H9 (cell line): ENCODE data around the gene SMIM1. TPM values are rescaled to one million over a fixed set of nuclear protein-coding genes. Genes with fewer than 3 reads are reported as not detected.

Experiments
- DNase-seq: peaks from one replicate; pipeline ENCODE4 v3.0.0-alpha.2; 2017
- H2AFZ ChIP-seq: one replicate; pipeline ENCODE4 v1.6.1; 2013; ENCODE audit warnings: mild to moderate bottlenecking, low read length, control low read depth, moderate library complexity
- H2AK5ac ChIP-seq: 2 replicates; pipeline ENCODE4 v1.6.1; 2013; ENCODE audit warnings: low read length, control low read depth, mixed read lengths; ENCODE audit not compliant: insufficient read length
- H2BK120ac ChIP-seq: one replicate; pipeline ENCODE4 v1.6.1; 2013; ENCODE audit warnings: low read depth, mild to moderate bottlenecking, low read length, control low read depth, inconsistent platforms; ENCODE audit not compliant: poor library complexity, severe bottlenecking
- H2BK12ac ChIP-seq: 2 replicates; pipeline ENCODE4 v1.6.1; 2013; ENCODE audit warnings: low read length, control low read depth, mixed read lengths, low read depth; ENCODE audit not compliant: insufficient read length
- H2BK15ac ChIP-seq: 2 replicates; pipeline ENCODE4 v1.6.1; 2013; ENCODE audit warnings: low read depth, low read length, control low read depth
- H2BK20ac ChIP-seq: one replicate; pipeline ENCODE4 v1.6.1; 2013; ENCODE audit warnings: low read depth, mild to moderate bottlenecking, low read length, control low read depth, inconsistent platforms; ENCODE audit not compliant: poor library complexity, severe bottlenecking
- H2BK5ac ChIP-seq: 2 replicates; pipeline ENCODE4 v1.6.1; 2013; ENCODE audit warnings: low read length, control low read depth, mixed read lengths; ENCODE audit not compliant: insufficient read length
- H3K14ac ChIP-seq: 2 replicates; pipeline ENCODE4 v1.6.1; 2013; ENCODE audit warnings: low read length, control low read depth; ENCODE audit not compliant: insufficient read depth
- H3K18ac ChIP-seq: 2 replicates; pipeline ENCODE4 v1.6.1; 2013; ENCODE audit warnings: low read depth, mild to moderate bottlenecking, mixed read lengths, low read length, control low read depth; ENCODE audit not compliant: insufficient read length
- H3K23ac ChIP-seq: 2 replicates; pipeline ENCODE4 v1.6.1; 2013; ENCODE audit warnings: low read length, control low read depth, mixed read lengths, low read depth; ENCODE audit not compliant: insufficient read length
- H3K23me2 ChIP-seq: 2 replicates; pipeline ENCODE4 v1.6.1; 2013; ENCODE audit warnings: low read depth, mild to moderate bottlenecking, mixed read lengths, low read length, control low read depth; ENCODE audit not compliant: insufficient read length, poor library complexity, severe bottlenecking
- H3K27ac ChIP-seq: 2 replicates; pipeline ENCODE4 v1.5.1; 2013; ENCODE audit warnings: low read length, control low read depth, mixed read lengths, low read depth; ENCODE audit not compliant: insufficient read length
- H3K27me3 ChIP-seq: 2 replicates; pipeline ENCODE4 v1.6.1; 2013; ENCODE audit warnings: low read length, control low read depth, inconsistent platforms; ENCODE audit not compliant: insufficient read depth
- H3K4ac ChIP-seq: 2 replicates; pipeline ENCODE4 v1.6.1; 2013; ENCODE audit warnings: low read depth, mild to moderate bottlenecking, control low read depth, inconsistent platforms, low read length, moderate library complexity
- H3K4me1 ChIP-seq: 2 replicates; pipeline ENCODE4 v1.6.1; 2013; ENCODE audit warnings: low read length, control low read depth, inconsistent platforms; ENCODE audit not compliant: insufficient read depth
- H3K4me2 ChIP-seq: 2 replicates; pipeline ENCODE4 v1.6.1; 2013; ENCODE audit warnings: low read length, control low read depth, mixed read lengths; ENCODE audit not compliant: insufficient read length, insufficient read depth
- H3K56ac ChIP-seq: 2 replicates; pipeline ENCODE4 v1.6.1; 2013; ENCODE audit warnings: low read depth, mild to moderate bottlenecking, mixed read lengths, low read length, control low read depth; ENCODE audit not compliant: insufficient read length
- H3K79me1 ChIP-seq: 2 replicates; pipeline ENCODE4 v1.6.1; 2013; ENCODE audit warnings: low read depth, mild to moderate bottlenecking, moderate library complexity, low read length, control low read depth, inconsistent platforms; ENCODE audit not compliant: insufficient read depth, poor library complexity, severe bottlenecking
- H3K79me2 ChIP-seq: 2 replicates; pipeline ENCODE4 v1.6.1; 2013; ENCODE audit warnings: low read length, control low read depth, inconsistent platforms; ENCODE audit not compliant: insufficient read depth
- H3K9ac ChIP-seq: 2 replicates; pipeline ENCODE4 v1.6.1; 2013; ENCODE audit warnings: low read length, control low read depth, mixed read lengths; ENCODE audit not compliant: insufficient read length; ENCODE audit errors: extremely low read depth
- H3K9me3 ChIP-seq: one replicate; pipeline ENCODE4 v1.6.1; 2013; ENCODE audit warnings: low read depth, low read length, inconsistent platforms; ENCODE audit not compliant: control insufficient read depth
- H3T11ph ChIP-seq: one replicate; pipeline ENCODE4 v1.6.1; 2013; ENCODE audit warnings: mild to moderate bottlenecking, low read length, control low read depth, inconsistent platforms
- H4K20me1 ChIP-seq: one replicate; pipeline ENCODE4 v1.6.1; 2013; ENCODE audit not compliant: control insufficient read depth, insufficient read length, insufficient read depth
- H4K5ac ChIP-seq: 2 replicates; pipeline ENCODE4 v1.6.1; 2013; ENCODE audit warnings: low read depth, mild to moderate bottlenecking, mixed read lengths, low read length, control low read depth; ENCODE audit not compliant: insufficient read length
- H4K8ac ChIP-seq: replicated peaks from 2 replicates; pipeline ENCODE4 v1.6.1; 2013; ENCODE audit warnings: low read length, control low read depth, mixed read lengths, low read depth; ENCODE audit not compliant: insufficient read length
- H4K91ac ChIP-seq: 2 replicates; pipeline ENCODE4 v1.6.1; 2013; ENCODE audit warnings: low read depth, mild to moderate bottlenecking, moderate library complexity, mixed read lengths, low read length, control low read depth; ENCODE audit not compliant: insufficient read length
- H3K27ac Mint-ChIP-seq, 3 experiments: 2 replicates in 2 of 3; 3 replicates in 1 of 3; pipeline ENCODE4 v1.8.0; 2020 to 2021; ENCODE audit warnings: mixed read lengths in 3 of 3, mild to moderate bottlenecking in 1 of 3, moderate library complexity in 1 of 3
- H3K27me3 Mint-ChIP-seq: 2 replicates; pipeline ENCODE4 v1.8.0; 2021; ENCODE audit warnings: low read depth, mild to moderate bottlenecking, moderate library complexity, mixed read lengths
- H3K36me3 Mint-ChIP-seq, 3 experiments: 2 replicates in 2 of 3; 3 replicates in 1 of 3; pipeline ENCODE4 v1.8.0; 2020 to 2021; ENCODE audit warnings: low read depth in 3 of 3, mixed read lengths in 3 of 3; ENCODE audit not compliant: insufficient read depth in 1 of 3
- H3K4me1 Mint-ChIP-seq, 2 experiments: 2 replicates each; pipeline ENCODE4 v1.8.0; 2020; ENCODE audit warnings: mixed read lengths in 2 of 2
- H3K4me3 Mint-ChIP-seq, 2 experiments: 2 replicates in 1 of 2; 3 replicates in 1 of 2; pipeline ENCODE4 v1.8.0; 2020 to 2021; ENCODE audit warnings: mild to moderate bottlenecking in 2 of 2, mixed read lengths in 2 of 2, moderate library complexity in 1 of 2
- H3K9me3 Mint-ChIP-seq, 2 experiments: 2 replicates in 1 of 2; 3 replicates in 1 of 2; pipeline ENCODE4 v1.8.0; 2020; ENCODE audit warnings: mild to moderate bottlenecking in 2 of 2, mixed read lengths in 2 of 2, moderate library complexity in 1 of 2
- WGBS: extraction: QIAGEN DNeasy Blood & Tissue Kit; methylation state at CpG from one replicate; pipeline ENCODE4 v1.1.7; 2013; ENCODE audit warnings: missing lambda C conversion rate, low lambda C conversion rate, mixed read lengths; ENCODE audit not compliant: insufficient read length; ENCODE audit errors: extremely low coverage; 5-methylcytosine and 5-hydroxymethylcytosine counted together
- total RNA-seq: library from RNA; stranded (reverse); gene quantifications from 2 replicates; pipeline ENCODE4 v1.2.1, GENCODE V29; 2021
- TF ChIP-seq, protein P1 (sequence below): fragments of 200-600 bp; sonication (generic); conservative IDR thresholded peaks from 3 replicates; pipeline ENCODE4 v1.8.0; 2021; ENCODE audit warnings: antibody characterized with exemption, mild to moderate bottlenecking

Gene SMIM1
- total RNA-seq, 1 experiment from 2014 or later = 5.3 TPM

DNA sequence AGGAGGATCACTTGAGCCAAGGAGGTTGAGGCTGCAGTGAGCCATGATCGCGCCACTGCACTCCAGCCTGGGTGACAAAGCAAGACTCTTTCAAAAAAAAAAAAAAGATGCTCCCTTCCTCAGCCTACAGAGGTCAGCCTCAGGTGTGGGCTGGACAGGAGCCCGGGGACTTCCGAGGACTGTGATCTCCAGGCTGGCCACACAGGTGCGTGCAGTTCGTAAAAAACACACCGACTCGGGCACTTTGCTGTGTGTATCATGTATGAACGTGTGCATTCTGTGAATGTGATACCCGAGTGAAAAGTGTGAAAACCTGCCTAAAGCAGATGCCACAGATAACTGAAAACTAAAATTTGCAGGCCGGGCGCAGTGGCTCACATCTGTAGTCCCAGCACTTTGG lies 28.7 kb upstream of the SMIM1 start:
- no peak overlapping the region for H3K9ac ChIP-seq
- WGBS = no CpG with 5 or more reads among the region's 12 CpGs
- no peak overlapping the region for H3T11ph ChIP-seq
- H4K5ac ChIP-seq = no peak overlapping the region
- no peak overlapping the region for H3K56ac ChIP-seq
- H3K23ac ChIP-seq = no peak overlapping the region
- no peak overlapping the region for H4K8ac ChIP-seq
- peaks cover 11% of the 10 kb centered on the region for H3K23me2 ChIP-seq
- no peaks in the 10 kb centered on the region for H3K9me3 ChIP-seq
- H2AFZ ChIP-seq = no peak overlapping the region
- no peak overlapping the region for H3K14ac ChIP-seq
- no peak overlapping the region for H2BK20ac ChIP-seq
- Mint-ChIP-seq H3K36me3 (peaks cover 24 to 43% (median 38%) of the 10 kb centered on the region in 3 experiments; a peak in 6 of 7 replicates), H3K27me3 (no peaks in the 10 kb centered on the region; the same call in 1 of the 2 replicates), H3K4me3 (no peak overlapping the region; a peak in 1 of 5 replicates), H3K4me1 (peaks cover 18 to 19% of the 10 kb centered on the region in 2 experiments), H3K9me3 (no peaks in the 10 kb centered on the region), H3K27ac (no peak overlapping the region)
- H3K27ac ChIP-seq = no peak overlapping the region
- peaks cover 2% of the 10 kb centered on the region; the same call in 1 of the 2 replicates for H3K79me2 ChIP-seq
- H2AK5ac ChIP-seq = no peak overlapping the region
- H4K91ac ChIP-seq = no peak overlapping the region
- no peak overlapping the region for H3K18ac ChIP-seq
- H3K79me1 ChIP-seq = no peaks in the 10 kb centered on the region
- H2BK5ac ChIP-seq = no peak overlapping the region
- TF ChIP-seq, protein P1, sequence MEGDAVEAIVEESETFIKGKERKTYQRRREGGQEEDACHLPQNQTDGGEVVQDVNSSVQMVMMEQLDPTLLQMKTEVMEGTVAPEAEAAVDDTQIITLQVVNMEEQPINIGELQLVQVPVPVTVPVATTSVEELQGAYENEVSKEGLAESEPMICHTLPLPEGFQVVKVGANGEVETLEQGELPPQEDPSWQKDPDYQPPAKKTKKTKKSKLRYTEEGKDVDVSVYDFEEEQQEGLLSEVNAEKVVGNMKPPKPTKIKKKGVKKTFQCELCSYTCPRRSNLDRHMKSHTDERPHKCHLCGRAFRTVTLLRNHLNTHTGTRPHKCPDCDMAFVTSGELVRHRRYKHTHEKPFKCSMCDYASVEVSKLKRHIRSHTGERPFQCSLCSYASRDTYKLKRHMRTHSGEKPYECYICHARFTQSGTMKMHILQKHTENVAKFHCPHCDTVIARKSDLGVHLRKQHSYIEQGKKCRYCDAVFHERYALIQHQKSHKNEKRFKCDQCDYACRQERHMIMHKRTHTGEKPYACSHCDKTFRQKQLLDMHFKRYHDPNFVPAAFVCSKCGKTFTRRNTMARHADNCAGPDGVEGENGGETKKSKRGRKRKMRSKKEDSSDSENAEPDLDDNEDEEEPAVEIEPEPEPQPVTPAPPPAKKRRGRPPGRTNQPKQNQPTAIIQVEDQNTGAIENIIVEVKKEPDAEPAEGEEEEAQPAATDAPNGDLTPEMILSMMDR = no peak
- H3K4me2 ChIP-seq = no peak overlapping the region
- no peak overlapping the region for H2BK120ac ChIP-seq
- no peak overlapping the region for H2BK12ac ChIP-seq
- no peak for DNase-seq
- peaks cover 5% of the 10 kb centered on the region for H4K20me1 ChIP-seq
- H3K27me3 ChIP-seq = no peaks in the 10 kb centered on the region
- H2BK15ac ChIP-seq = no peak overlapping the region
- no peak overlapping the region for H3K4ac ChIP-seq
- H3K4me1 ChIP-seq = peaks cover 5% of the 10 kb centered on the region; the same call in 1 of the 2 replicates
